HUDEP-2 (cell line): Measurements from ENCODE around the gene SMOC2.

Experiments
- DNase-seq, 76 experiments: peaks; one replicate each; lab custom pipeline; 2025; ENCODE audit not compliant: unreplicated experiment in 76 of 76; lab: John Stamatoyannopoulos, UW

Gene SMOC2

GRCh38 chr6:168442646-168443045 lies 1.7 kb downstream of the SMOC2 start:
- DNase-seq, result no peak

- no peak for DNase-seq
These were observed 6.3 kb downstream of the SMOC2 start for GRCh38 chr6:168447282-168447681.

- DNase-seq, result no peak
These were observed 6.7 kb downstream of the SMOC2 start for GRCh38 chr6:168447700-168448099.

- DNase-seq, result no peak
These were observed 7.4 kb downstream of the SMOC2 start for GRCh38 chr6:168448243-168448855.

GRCh38 chr6:168450917-168451316 lies 9.9 kb downstream of the SMOC2 start:
- DNase-seq, result no peak

- no peak for DNase-seq
These were observed 11.0 kb downstream of the SMOC2 start for GRCh38 chr6:168451805-168452517.

GRCh38 chr6:168452685-168453377 lies 11.8 kb downstream of the SMOC2 start:
- DNase-seq, result no peak

- DNase-seq, result no peak
These were observed 15.0 kb downstream of the SMOC2 start for GRCh38 chr6:168455847-168456530.

- DNase-seq, result no peak
These were observed 16.1 kb downstream of the SMOC2 start for GRCh38 chr6:168456907-168457652.

- no peak for DNase-seq
These were observed 16.6 kb downstream of the SMOC2 start for GRCh38 chr6:168457653-168457934.

GRCh38 chr6:168458101-168458500 lies 17.1 kb downstream of the SMOC2 start:
- DNase-seq, result no peak

GRCh38 chr6:168459572-168459971 lies 18.6 kb downstream of the SMOC2 start:
- no peak for DNase-seq

- no peak for DNase-seq
These were observed 21.4 kb downstream of the SMOC2 start for GRCh38 chr6:168462289-168462853.

GRCh38 chr6:168464546-168464945 lies 23.6 kb downstream of the SMOC2 start:
- DNase-seq, result no peak

GRCh38 chr6:168468045-168468444 lies 27.1 kb downstream of the SMOC2 start:
- no peak for DNase-seq

- DNase-seq, result no peak
These were observed 28.5 kb downstream of the SMOC2 start for GRCh38 chr6:168469521-168469920.

GRCh38 chr6:168469926-168470325 lies 28.9 kb downstream of the SMOC2 start:
- DNase-seq, result no peak

GRCh38 chr6:168472363-168472762 lies 31.4 kb downstream of the SMOC2 start:
- no peak for DNase-seq

GRCh38 chr6:168473197-168473596 lies 32.2 kb downstream of the SMOC2 start:
- no peak for DNase-seq

- DNase-seq, result no peak
These were observed 34.4 kb downstream of the SMOC2 start for GRCh38 chr6:168475188-168476013.
